Fibroblast of mammary gland (primary cell): Measurements from ENCODE around the gene TRAFD1.

Source experiments
- DNase-seq: peaks from one replicate; pipeline ENCODE4 v3.0.0-alpha.2; 2010; ENCODE audit warnings: low read depth
- H3K4me3 ChIP-seq: 2 replicates; pipeline ENCODE4 v1.5.1; 2011; ENCODE audit warnings: low read depth, mild to moderate bottlenecking, low read length, moderate library complexity; ENCODE audit not compliant: control insufficient read depth
- TF ChIP-seq, protein P1 (sequence below): conservative IDR thresholded peaks from 2 replicates; pipeline ENCODE4 v1.5.1; 2011; ENCODE audit warnings: low read depth, low read length, inconsistent platforms; ENCODE audit not compliant: control insufficient read depth, insufficient read depth

TRAFD1 gene

DNA sequence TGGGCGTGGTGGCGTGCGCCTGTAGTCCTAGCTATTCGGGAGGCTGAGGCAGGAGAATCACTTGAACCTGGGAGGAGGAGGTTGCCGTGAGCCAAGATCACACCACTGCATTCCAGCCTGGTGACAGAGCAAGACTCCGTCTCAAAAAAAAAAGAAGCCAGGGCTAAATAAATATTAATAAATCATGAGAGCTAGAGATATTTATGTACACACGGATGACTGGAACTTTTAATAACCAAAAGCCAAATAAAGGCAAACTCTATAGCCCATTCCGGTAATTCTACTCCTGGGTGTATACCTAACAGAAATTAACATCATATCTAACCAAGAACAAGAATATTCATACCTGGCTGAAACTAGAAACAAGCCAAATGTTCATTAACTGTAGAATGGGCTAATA lies 7.7 kb upstream of the TRAFD1 start:
- DNase-seq: no peak
- TF ChIP-seq, protein P1, sequence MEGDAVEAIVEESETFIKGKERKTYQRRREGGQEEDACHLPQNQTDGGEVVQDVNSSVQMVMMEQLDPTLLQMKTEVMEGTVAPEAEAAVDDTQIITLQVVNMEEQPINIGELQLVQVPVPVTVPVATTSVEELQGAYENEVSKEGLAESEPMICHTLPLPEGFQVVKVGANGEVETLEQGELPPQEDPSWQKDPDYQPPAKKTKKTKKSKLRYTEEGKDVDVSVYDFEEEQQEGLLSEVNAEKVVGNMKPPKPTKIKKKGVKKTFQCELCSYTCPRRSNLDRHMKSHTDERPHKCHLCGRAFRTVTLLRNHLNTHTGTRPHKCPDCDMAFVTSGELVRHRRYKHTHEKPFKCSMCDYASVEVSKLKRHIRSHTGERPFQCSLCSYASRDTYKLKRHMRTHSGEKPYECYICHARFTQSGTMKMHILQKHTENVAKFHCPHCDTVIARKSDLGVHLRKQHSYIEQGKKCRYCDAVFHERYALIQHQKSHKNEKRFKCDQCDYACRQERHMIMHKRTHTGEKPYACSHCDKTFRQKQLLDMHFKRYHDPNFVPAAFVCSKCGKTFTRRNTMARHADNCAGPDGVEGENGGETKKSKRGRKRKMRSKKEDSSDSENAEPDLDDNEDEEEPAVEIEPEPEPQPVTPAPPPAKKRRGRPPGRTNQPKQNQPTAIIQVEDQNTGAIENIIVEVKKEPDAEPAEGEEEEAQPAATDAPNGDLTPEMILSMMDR: no peak
- no peak overlapping the region for H3K4me3 ChIP-seq

DNA sequence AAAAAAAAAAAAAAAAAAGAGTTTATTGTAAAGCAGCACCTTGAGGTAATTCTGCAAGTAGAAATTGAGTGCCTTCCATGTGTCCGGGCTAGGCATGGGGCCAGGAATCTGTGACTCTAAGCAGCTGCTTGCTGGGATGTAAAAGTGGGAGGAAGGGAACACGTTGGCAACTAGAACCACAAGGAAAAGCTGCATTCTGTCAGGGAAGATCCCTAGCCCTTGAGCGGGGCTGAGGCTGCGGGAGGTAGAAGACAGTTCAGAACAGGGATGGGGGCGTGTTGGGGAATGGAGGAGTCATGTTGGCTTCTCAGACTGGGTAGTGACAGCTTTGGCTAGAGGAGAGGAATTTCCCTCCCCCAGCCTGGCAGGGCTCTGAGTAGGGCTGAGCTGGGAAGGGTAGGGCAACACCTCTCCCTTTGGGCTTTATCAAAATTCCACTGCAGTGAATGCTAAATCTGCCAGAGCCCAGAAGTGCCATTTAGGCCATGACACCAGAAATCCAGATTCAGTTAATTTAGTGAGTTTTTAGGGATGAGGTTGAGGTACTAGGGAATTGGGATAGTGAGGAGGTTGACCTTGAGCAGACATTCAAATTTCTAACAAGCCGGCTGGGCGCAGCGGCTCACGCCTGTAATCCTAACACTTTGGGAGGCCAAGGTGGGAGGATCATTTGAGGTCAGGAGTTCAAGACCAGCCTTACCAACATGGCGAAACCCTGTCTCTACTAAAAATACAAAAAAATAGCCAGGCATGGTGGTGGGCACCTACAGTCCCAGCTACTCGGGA lies 3.4 kb upstream of the TRAFD1 start:
- no peak overlapping the region for H3K4me3 ChIP-seq
- TF ChIP-seq, protein P1: no peak
- peak; percentile 88 for DNase-seq

DNA sequence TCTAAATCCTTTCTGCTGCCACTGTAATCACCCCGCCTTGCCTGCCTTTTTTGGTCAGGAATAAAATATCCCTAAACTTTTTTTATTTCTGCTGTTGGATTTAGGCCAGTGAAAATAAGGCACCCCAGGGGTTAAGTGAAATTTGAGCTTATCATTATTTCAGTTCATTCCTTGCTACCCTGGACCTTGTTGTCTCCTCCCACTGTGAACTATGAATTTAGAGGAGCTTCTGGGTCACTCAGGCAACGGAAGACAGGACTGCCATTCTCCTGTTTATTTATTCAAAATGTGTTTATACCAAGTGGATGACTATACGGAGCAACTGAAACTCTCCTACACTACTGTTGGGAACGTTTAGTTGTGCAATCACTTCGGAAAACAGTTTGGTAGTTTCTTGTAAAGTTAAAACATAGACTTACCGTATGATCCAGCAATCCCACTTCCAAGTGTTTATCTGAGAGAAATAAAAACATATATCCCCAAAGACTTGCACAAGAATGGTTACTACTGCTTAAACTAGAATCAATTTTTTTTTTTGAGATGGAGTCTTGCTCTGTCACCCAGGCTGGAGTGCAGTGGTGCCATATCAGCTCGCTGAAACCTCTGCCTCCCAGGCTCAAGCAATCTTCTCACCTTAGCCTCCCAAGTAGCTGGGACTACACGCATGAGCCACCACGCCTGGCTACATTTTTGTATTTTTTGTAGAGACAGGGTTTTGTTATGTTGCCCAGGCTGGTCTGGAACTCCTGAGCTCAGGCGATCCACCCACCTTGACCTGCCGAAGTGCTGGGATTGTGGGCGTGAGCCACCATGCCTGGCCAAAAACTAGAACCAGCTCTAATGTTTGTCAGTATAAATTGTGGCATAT lies 2.3 kb upstream of the TRAFD1 start:
- TF ChIP-seq, protein P1: no peak
- H3K4me3 ChIP-seq: no peak overlapping the region
- peak; percentile 84 for DNase-seq

DNA sequence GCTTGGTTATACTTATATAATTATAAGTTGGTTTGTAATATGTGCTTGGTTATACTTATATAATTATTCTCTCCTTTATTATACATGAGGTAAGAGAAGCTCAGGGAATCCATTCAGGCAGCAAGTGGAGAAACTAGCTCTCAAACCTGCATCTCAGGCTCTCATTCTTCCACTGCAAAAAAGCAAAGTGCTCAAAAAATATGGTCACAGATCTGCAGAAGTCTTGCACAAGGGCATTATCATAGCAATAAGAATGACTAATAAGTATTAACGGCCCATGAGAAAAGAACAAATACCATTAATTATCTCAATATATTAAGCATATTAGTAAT lies 476 bp upstream of the TRAFD1 start:
- TF ChIP-seq, protein P1: no peak
- no peak overlapping the region for H3K4me3 ChIP-seq
- no peak for DNase-seq

DNA sequence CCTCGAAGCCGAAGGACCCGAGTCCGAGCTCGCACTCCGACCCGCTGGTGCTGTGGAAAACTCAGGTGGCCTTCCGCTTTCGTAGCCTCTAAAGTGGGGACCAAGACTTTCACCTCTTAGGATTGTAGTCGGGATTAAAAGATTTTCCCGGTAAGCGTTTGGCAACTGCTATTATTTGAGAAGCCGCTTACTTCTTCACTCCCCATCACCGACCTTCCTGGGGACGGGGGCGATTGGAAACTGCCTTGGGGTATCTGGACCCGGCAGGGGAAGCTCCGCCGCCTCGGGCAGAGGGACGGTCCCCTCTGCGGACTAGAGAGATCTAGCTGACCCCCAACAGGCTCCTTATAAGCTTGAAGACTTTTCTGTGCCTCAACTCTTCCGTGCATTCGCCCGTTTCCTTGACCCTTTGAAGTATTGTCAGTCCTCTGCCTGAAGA lies 659 bp downstream of the TRAFD1 start:
- no peak for DNase-seq
- peak overlapping the region; percentile 89 for H3K4me3 ChIP-seq
- TF ChIP-seq, protein P1: no peak

DNA sequence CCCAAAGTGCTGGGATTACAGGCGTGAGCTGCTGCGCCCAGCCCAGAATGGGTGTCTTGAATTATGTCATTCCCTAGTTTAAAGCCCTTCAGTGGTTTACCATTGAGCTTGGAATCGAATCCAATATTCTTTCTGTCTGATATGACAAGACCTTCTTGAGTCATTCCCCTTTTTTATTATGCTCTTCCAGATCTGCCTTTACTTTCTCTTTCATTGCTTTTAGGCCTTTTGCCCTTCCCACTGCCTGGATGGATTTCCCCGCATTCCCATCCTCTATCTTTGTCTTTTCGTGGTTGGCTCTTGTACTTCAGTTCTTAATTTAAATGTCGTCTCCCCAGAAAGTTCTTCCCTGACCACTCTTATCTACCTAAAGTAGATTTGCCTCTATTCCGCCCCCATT lies 1.6 kb downstream of the TRAFD1 start:
- TF ChIP-seq, protein P1: no peak
- peak overlapping the region; percentile 1 for H3K4me3 ChIP-seq
- DNase-seq: no peak
